Activated naive CD4-positive, alpha-beta T cell treated with anti-CD3 and anti-CD28 coated beads, Interleukin-2, amount 50 U/mL, for 16 hours (primary cell): ENCODE measurements around the gene SGCD.

Experiments
- DNase-seq: peaks from one replicate; pipeline ENCODE4 v3.0.0-alpha.2; 2020

Gene SGCD

GRCh38 chr5:156471893-156472292 lies 144.9 kb downstream of the SGCD start:
- no peak for DNase-seq

GRCh38 chr5:156473269-156473908 lies 146.4 kb downstream of the SGCD start:
- no peak for DNase-seq

GRCh38 chr5:156474251-156474650 lies 147.3 kb downstream of the SGCD start:
- no peak for DNase-seq

- no peak for DNase-seq
Measured at GRCh38 chr5:156475182-156476157, 148.5 kb downstream of the SGCD start.

- DNase-seq: no peak
Measured at GRCh38 chr5:156476158-156476551, 149.2 kb downstream of the SGCD start.

GRCh38 chr5:156476678-156477077 lies 149.7 kb downstream of the SGCD start:
- no peak for DNase-seq

- no peak for DNase-seq
Measured at GRCh38 chr5:156477196-156477595, 150.2 kb downstream of the SGCD start.

GRCh38 chr5:156479849-156480248 lies 152.9 kb downstream of the SGCD start:
- DNase-seq: peak; percentile 18

- DNase-seq: no peak
Measured at GRCh38 chr5:156481741-156482140, 154.8 kb downstream of the SGCD start.

GRCh38 chr5:156482818-156483217 lies 155.9 kb downstream of the SGCD start:
- no peak for DNase-seq

GRCh38 chr5:156486394-156487238 lies 159.7 kb downstream of the SGCD start:
- DNase-seq: no peak

- no peak for DNase-seq
Measured at GRCh38 chr5:156491766-156492165, 164.8 kb downstream of the SGCD start.

GRCh38 chr5:156496291-156496690 lies 169.3 kb downstream of the SGCD start:
- no peak for DNase-seq

- no peak for DNase-seq
Measured at GRCh38 chr5:156497804-156498208, 170.8 kb downstream of the SGCD start.

- no peak for DNase-seq
Measured at GRCh38 chr5:156498226-156498980, 171.4 kb downstream of the SGCD start.

GRCh38 chr5:156500755-156501154 lies 173.8 kb downstream of the SGCD start:
- no peak for DNase-seq

- no peak for DNase-seq
Measured at GRCh38 chr5:156505101-156505500, 178.1 kb downstream of the SGCD start.

GRCh38 chr5:156513123-156513815 lies 186.3 kb downstream of the SGCD start:
- DNase-seq: no peak

- DNase-seq: no peak
Measured at GRCh38 chr5:156515121-156515520, 188.2 kb downstream of the SGCD start.

GRCh38 chr5:156515803-156516360 lies 188.9 kb downstream of the SGCD start:
- no peak for DNase-seq
